ENCODE measurements around the gene REPIN1.

GRCh38 chr7:150365673-150366398 is 2.8 kb upstream of the REPIN1 start:
- TF ChIP-seq, protein P1, sequence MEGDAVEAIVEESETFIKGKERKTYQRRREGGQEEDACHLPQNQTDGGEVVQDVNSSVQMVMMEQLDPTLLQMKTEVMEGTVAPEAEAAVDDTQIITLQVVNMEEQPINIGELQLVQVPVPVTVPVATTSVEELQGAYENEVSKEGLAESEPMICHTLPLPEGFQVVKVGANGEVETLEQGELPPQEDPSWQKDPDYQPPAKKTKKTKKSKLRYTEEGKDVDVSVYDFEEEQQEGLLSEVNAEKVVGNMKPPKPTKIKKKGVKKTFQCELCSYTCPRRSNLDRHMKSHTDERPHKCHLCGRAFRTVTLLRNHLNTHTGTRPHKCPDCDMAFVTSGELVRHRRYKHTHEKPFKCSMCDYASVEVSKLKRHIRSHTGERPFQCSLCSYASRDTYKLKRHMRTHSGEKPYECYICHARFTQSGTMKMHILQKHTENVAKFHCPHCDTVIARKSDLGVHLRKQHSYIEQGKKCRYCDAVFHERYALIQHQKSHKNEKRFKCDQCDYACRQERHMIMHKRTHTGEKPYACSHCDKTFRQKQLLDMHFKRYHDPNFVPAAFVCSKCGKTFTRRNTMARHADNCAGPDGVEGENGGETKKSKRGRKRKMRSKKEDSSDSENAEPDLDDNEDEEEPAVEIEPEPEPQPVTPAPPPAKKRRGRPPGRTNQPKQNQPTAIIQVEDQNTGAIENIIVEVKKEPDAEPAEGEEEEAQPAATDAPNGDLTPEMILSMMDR (IDR thresholded peaks at IDR 0.05; ENCODE audit: poor library complexity): no peak
- TF ChIP-seq EZH2 (IDR thresholded peaks at IDR 0.05; ENCODE audit: borderline replicate concordance): no peak
